ENCODE measurements around the gene FBP1.

- TF ChIP-seq SREBF2 (IDR thresholded peaks at IDR 0.05; ENCODE audit: low read length) (no peak), FOS (IDR thresholded peaks at IDR 0.05; ENCODE audit: borderline replicate concordance, extremely low read depth, insufficient read length) (no peak), CTCF (IDR thresholded peaks at IDR 0.05 in 2 of 3, conservative IDR thresholded peaks at IDR 0.05 in 1 of 3; ENCODE audit: control insufficient read depth in 2 of 3, extremely low read depth in 1 of 3, insufficient read depth in 1 of 3, low read depth in 3 of 3, low read length in 3 of 3) (no peak), YY1 (IDR thresholded peaks at IDR 0.05; ENCODE audit: low read depth, low read length) (no peak), CEBPB (IDR thresholded peaks at IDR 0.05; ENCODE audit: borderline replicate concordance in 1 of 2, low read depth in 2 of 2, low read length in 2 of 2) (no peak), ZBED1 (IDR thresholded peaks at IDR 0.05; ENCODE audit: borderline replicate concordance) (no peak), EZH2 (IDR thresholded peaks at IDR 0.05; ENCODE audit: borderline replicate concordance, control insufficient read depth, low read depth, low read length) (no peak), ASH2L (IDR thresholded peaks at IDR 0.05; ENCODE audit: borderline replicate concordance, low read depth) (no peak), EP300 (IDR thresholded peaks at IDR 0.05; ENCODE audit: borderline replicate concordance in 1 of 2, control insufficient read depth in 1 of 2, low read depth in 2 of 2, low read length in 2 of 2) (no peak)
These were observed 27.7 kb downstream of the FBP1 start for GRCh38 chr9:94611638-94612068.

All from GM12878 (cell line).